ENCODE results near the gene FILIP1.

Gene FILIP1

GRCh38 chr6:75402296-75402695 lies 91.3 kb downstream of the FILIP1 start:
- DNase-seq, result peak; percentile 61
- Histone ChIP-seq H2BK5ac (ENCODE audit: low read depth, low read length, poor library complexity, severe bottlenecking) (no peak overlapping the region), H3K4me3 (ENCODE audit: insufficient read depth in 1 of 2, low read depth in 1 of 2, low read length in 2 of 2) (peak overlapping the region in 1 of 2 experiments; percentile 12), H3K4me1 (ENCODE audit: control insufficient read depth, insufficient read depth, low read depth, low read length) (peaks cover 2% of the 10 kb centered on the region), H3K79me1 (replicated peaks; ENCODE audit: low read length, poor library complexity, severe bottlenecking) (peaks cover 10% of the 10 kb centered on the region), H3K9ac (ENCODE audit: low read length) (peak overlapping the region; percentile 40), H3K27me3 (ENCODE audit: control insufficient read depth in 1 of 2, insufficient read depth in 1 of 2, low read length in 2 of 2) (no peaks in the 10 kb centered on the region), H4K8ac (ENCODE audit: low read length) (no peak overlapping the region), H3K18ac (ENCODE audit: low read depth in 1 of 2, low read length in 2 of 2) (no peak overlapping the region), H3K36me3 (ENCODE audit: control insufficient read depth in 1 of 2, insufficient read depth in 2 of 2, low read depth in 1 of 2, low read length in 2 of 2) (no peaks in the 10 kb centered on the region), H3K4ac (ENCODE audit: low read depth in 1 of 2, low read length in 2 of 2) (no peak overlapping the region), H3K14ac (ENCODE audit: low read length in 2 of 2) (no peak overlapping the region), H2BK12ac (ENCODE audit: low read length in 2 of 2) (no peak overlapping the region), H3K27ac (ENCODE audit: low read length, poor library complexity, severe bottlenecking) (peak overlapping the region; percentile 30), H3K9me3 (ENCODE audit: control insufficient read depth, low read length) (no peaks in the 10 kb centered on the region), H2BK120ac (ENCODE audit: low read depth, low read length) (no peak overlapping the region), H4K91ac (ENCODE audit: low read length) (no peak overlapping the region), H2AFZ (ENCODE audit: low read depth, low read length) (no peak overlapping the region), H3K4me2 (ENCODE audit: low read length, poor library complexity, severe bottlenecking) (no peak overlapping the region), H2BK15ac (ENCODE audit: low read depth, poor library complexity, severe bottlenecking) (no peak overlapping the region), H3K23ac (ENCODE audit: low read length in 2 of 2) (no peak overlapping the region), H2AK5ac (ENCODE audit: low read length, severe bottlenecking) (no peak overlapping the region)
- 25% methylated on average over 3 of the region's 3 CpGs for WGBS

GRCh38 chr6:75397656-75398465 lies 95.7 kb downstream of the FILIP1 start:
- Histone ChIP-seq H4K91ac (ENCODE audit: low read length) (no peak overlapping the region), H2AFZ (ENCODE audit: low read depth, low read length) (no peak overlapping the region), H2BK120ac (ENCODE audit: low read depth, low read length) (no peak overlapping the region), H3K4me1 (ENCODE audit: control insufficient read depth, insufficient read depth, low read depth, low read length) (no peaks in the 10 kb centered on the region), H3K36me3 (ENCODE audit: control insufficient read depth in 1 of 2, insufficient read depth in 2 of 2, low read depth in 1 of 2, low read length in 2 of 2) (no peaks in the 10 kb centered on the region), H3K4me2 (ENCODE audit: low read length, poor library complexity, severe bottlenecking) (no peak overlapping the region), H2BK5ac (ENCODE audit: low read depth, low read length, poor library complexity, severe bottlenecking) (no peak overlapping the region), H3K23ac (ENCODE audit: low read length in 2 of 2) (no peak overlapping the region), H3K18ac (ENCODE audit: low read depth in 1 of 2, low read length in 2 of 2) (no peak overlapping the region), H3K27me3 (ENCODE audit: control insufficient read depth in 1 of 2, insufficient read depth in 1 of 2, low read length in 2 of 2) (no peaks in the 10 kb centered on the region), H2BK12ac (ENCODE audit: low read length in 2 of 2) (no peak overlapping the region), H2AK5ac (ENCODE audit: low read length, severe bottlenecking) (no peak overlapping the region), H3K9me3 (ENCODE audit: control insufficient read depth, low read length) (no peaks in the 10 kb centered on the region), H3K4ac (ENCODE audit: low read depth in 1 of 2, low read length in 2 of 2) (no peak overlapping the region), H3K27ac (ENCODE audit: low read length, poor library complexity, severe bottlenecking) (no peak overlapping the region), H3K9ac (ENCODE audit: low read length) (no peak overlapping the region), H3K79me1 (replicated peaks; ENCODE audit: low read length, poor library complexity, severe bottlenecking) (peaks cover 2% of the 10 kb centered on the region), H3K4me3 (ENCODE audit: insufficient read depth in 1 of 2, low read depth in 1 of 2, low read length in 2 of 2) (no peak overlapping the region), H2BK15ac (ENCODE audit: low read depth, poor library complexity, severe bottlenecking) (no peak overlapping the region), H3K14ac (ENCODE audit: low read length in 2 of 2) (no peak overlapping the region), H4K8ac (ENCODE audit: low read length) (no peak overlapping the region)
- DNase-seq, result no peak
- 100% methylated on average over 1 of the region's 4 CpGs for WGBS

- Histone ChIP-seq H4K91ac (ENCODE audit: low read length) (no peak overlapping the region), H3K4me1 (ENCODE audit: control insufficient read depth, insufficient read depth, low read depth, low read length) (no peaks in the 10 kb centered on the region), H3K4me2 (ENCODE audit: low read length, poor library complexity, severe bottlenecking) (no peak overlapping the region), H3K4me3 (ENCODE audit: insufficient read depth in 1 of 2, low read depth in 1 of 2, low read length in 2 of 2) (no peak overlapping the region), H3K18ac (ENCODE audit: low read depth in 1 of 2, low read length in 2 of 2) (no peak overlapping the region), H2BK15ac (ENCODE audit: low read depth, poor library complexity, severe bottlenecking) (no peak overlapping the region), H3K23ac (ENCODE audit: low read length in 2 of 2) (no peak overlapping the region), H2BK12ac (ENCODE audit: low read length in 2 of 2) (no peak overlapping the region), H4K8ac (ENCODE audit: low read length) (no peak overlapping the region), H2BK120ac (ENCODE audit: low read depth, low read length) (no peak overlapping the region), H3K9me3 (ENCODE audit: control insufficient read depth, low read length) (no peaks in the 10 kb centered on the region), H2AK5ac (ENCODE audit: low read length, severe bottlenecking) (no peak overlapping the region), H3K27ac (ENCODE audit: low read length, poor library complexity, severe bottlenecking) (no peak overlapping the region), H3K14ac (ENCODE audit: low read length in 2 of 2) (no peak overlapping the region), H2AFZ (ENCODE audit: low read depth, low read length) (no peak overlapping the region), H3K9ac (ENCODE audit: low read length) (no peak overlapping the region), H2BK5ac (ENCODE audit: low read depth, low read length, poor library complexity, severe bottlenecking) (no peak overlapping the region), H3K36me3 (ENCODE audit: control insufficient read depth in 1 of 2, insufficient read depth in 2 of 2, low read depth in 1 of 2, low read length in 2 of 2) (no peaks in the 10 kb centered on the region), H3K79me1 (replicated peaks; ENCODE audit: low read length, poor library complexity, severe bottlenecking) (peaks cover 2% of the 10 kb centered on the region), H3K4ac (ENCODE audit: low read depth in 1 of 2, low read length in 2 of 2) (no peak overlapping the region), H3K27me3 (ENCODE audit: control insufficient read depth in 1 of 2, insufficient read depth in 1 of 2, low read length in 2 of 2) (no peaks in the 10 kb centered on the region)
- no peak for DNase-seq
These were observed 96.4 kb downstream of the FILIP1 start for GRCh38 chr6:75397171-75397570.

- H3K14ac ChIP-seq (ENCODE audit: low read length in 2 of 2), result no peak overlapping the region
- WGBS, result 90% methylated on average over 6 of the region's 6 CpGs
- H3K18ac ChIP-seq (ENCODE audit: low read depth in 1 of 2, low read length in 2 of 2), result no peak overlapping the region
These were observed 97.4 kb downstream of the FILIP1 start for GRCh38 chr6:75396005-75396800.

More at GRCh38 chr6:75396005-75396800, 97.4 kb downstream of the FILIP1 start:
- H2BK12ac ChIP-seq (ENCODE audit: low read length in 2 of 2), result peak overlapping the region in 1 of 2 experiments; percentile 54
- no peak overlapping the region for H3K9ac ChIP-seq (ENCODE audit: low read length)
- H3K27me3 ChIP-seq (ENCODE audit: control insufficient read depth in 1 of 2, insufficient read depth in 1 of 2, low read length in 2 of 2), result no peaks in the 10 kb centered on the region
- H2BK15ac ChIP-seq (ENCODE audit: low read depth, poor library complexity, severe bottlenecking), result no peak overlapping the region
- DNase-seq, result no peak
- H3K23ac ChIP-seq (ENCODE audit: low read length in 2 of 2), result no peak overlapping the region
- no peaks in the 10 kb centered on the region for H3K4me1 ChIP-seq (ENCODE audit: control insufficient read depth, insufficient read depth, low read depth, low read length)
- peaks cover 4% of the 10 kb centered on the region for H3K79me1 ChIP-seq (replicated peaks; ENCODE audit: low read length, poor library complexity, severe bottlenecking)
- no peak overlapping the region for H4K8ac ChIP-seq (ENCODE audit: low read length)
- H3K4me2 ChIP-seq (ENCODE audit: low read length, poor library complexity, severe bottlenecking), result no peak overlapping the region
- no peak overlapping the region for H2BK120ac ChIP-seq (ENCODE audit: low read depth, low read length)
- H3K36me3 ChIP-seq (ENCODE audit: control insufficient read depth in 1 of 2, insufficient read depth in 2 of 2, low read depth in 1 of 2, low read length in 2 of 2), result no peaks in the 10 kb centered on the region
- H2AK5ac ChIP-seq (ENCODE audit: low read length, severe bottlenecking), result no peak overlapping the region
- H2AFZ ChIP-seq (ENCODE audit: low read depth, low read length), result no peak overlapping the region
- H3K4me3 ChIP-seq (ENCODE audit: insufficient read depth in 1 of 2, low read depth in 1 of 2, low read length in 2 of 2), result no peak overlapping the region
- no peak overlapping the region for H3K27ac ChIP-seq (ENCODE audit: low read length, poor library complexity, severe bottlenecking)
- H3K9me3 ChIP-seq (ENCODE audit: control insufficient read depth, low read length), result no peaks in the 10 kb centered on the region
- H4K91ac ChIP-seq (ENCODE audit: low read length), result no peak overlapping the region
- H3K4ac ChIP-seq (ENCODE audit: low read depth in 1 of 2, low read length in 2 of 2), result no peak overlapping the region
- no peak overlapping the region for H2BK5ac ChIP-seq (ENCODE audit: low read depth, low read length, poor library complexity, severe bottlenecking)

Data from mesenchymal stem cell (in vitro differentiated cells and primary cell).